Fibroblast of lung (primary cell): ENCODE results near the gene WDFY3.

Source experiments
- EZH2 ChIP-seq: IDR thresholded peaks from 2 replicates; pipeline ENCODE4 v1.5.1; 2012; ENCODE audit warnings: low read length, control low read depth, mild to moderate bottlenecking; ENCODE audit errors: missing control alignments
- TF ChIP-seq, protein P1 (sequence below), 2 donors: IDR thresholded peaks in 1 of 2; conservative IDR thresholded peaks in 1 of 2; 1 replicate in 1 of 2; 2 replicates in 1 of 2; pipeline ENCODE4 v1.5.1; 2011 to 2012; ENCODE audit warnings: low read length in 2 of 2, control low read depth in 1 of 2, inconsistent platforms in 1 of 2, low read depth in 1 of 2, mild to moderate bottlenecking in 1 of 2

GRCh38 chr4:84647312-84647884 is 319.1 kb downstream of the WDFY3 start:
- TF ChIP-seq EZH2 = no peak
- TF ChIP-seq, protein P1, sequence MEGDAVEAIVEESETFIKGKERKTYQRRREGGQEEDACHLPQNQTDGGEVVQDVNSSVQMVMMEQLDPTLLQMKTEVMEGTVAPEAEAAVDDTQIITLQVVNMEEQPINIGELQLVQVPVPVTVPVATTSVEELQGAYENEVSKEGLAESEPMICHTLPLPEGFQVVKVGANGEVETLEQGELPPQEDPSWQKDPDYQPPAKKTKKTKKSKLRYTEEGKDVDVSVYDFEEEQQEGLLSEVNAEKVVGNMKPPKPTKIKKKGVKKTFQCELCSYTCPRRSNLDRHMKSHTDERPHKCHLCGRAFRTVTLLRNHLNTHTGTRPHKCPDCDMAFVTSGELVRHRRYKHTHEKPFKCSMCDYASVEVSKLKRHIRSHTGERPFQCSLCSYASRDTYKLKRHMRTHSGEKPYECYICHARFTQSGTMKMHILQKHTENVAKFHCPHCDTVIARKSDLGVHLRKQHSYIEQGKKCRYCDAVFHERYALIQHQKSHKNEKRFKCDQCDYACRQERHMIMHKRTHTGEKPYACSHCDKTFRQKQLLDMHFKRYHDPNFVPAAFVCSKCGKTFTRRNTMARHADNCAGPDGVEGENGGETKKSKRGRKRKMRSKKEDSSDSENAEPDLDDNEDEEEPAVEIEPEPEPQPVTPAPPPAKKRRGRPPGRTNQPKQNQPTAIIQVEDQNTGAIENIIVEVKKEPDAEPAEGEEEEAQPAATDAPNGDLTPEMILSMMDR (conservative IDR thresholded peaks at IDR 0.05 in 1 of 2, IDR thresholded peaks at IDR 0.05 in 1 of 2; ENCODE audit: low read depth in 1 of 2, low read length in 2 of 2) = no peak
